Measurements from ENCODE around the gene D2HGDH. TPM values are rescaled to one million over a fixed set of nuclear protein-coding genes. Genes with fewer than 3 reads are reported as not detected.
"Not testable (repeated sequence)": the region's sequence is repeated elsewhere in the genome, so short reads cannot be mapped to it uniquely, and the experiment has no call there.

The D2HGDH gene
- polyA plus RNA-seq, 5 donors = 24.8 to 43.9 (median 42.5) TPM

DNA sequence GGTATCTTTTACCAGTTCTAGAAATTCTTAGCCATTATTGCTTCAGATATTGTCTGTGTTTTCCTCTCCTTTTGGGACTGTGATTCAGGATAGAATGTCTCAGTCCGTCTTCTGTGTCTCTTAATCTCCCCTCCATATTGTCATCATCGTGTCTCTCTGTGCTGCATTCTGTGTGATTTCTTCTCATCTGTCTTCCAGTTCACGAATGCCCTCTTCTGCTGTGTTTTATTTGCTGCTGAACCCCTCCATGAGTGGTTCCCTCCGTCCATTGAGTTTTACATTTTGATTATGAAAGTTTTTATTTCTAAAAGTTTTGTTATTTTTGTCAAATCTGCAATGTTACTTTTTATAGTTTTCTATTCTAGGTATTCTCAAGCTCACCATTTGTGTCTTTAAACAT lies 11.7 kb downstream of the D2HGDH start:
- DNase-seq = no peak

DNA sequence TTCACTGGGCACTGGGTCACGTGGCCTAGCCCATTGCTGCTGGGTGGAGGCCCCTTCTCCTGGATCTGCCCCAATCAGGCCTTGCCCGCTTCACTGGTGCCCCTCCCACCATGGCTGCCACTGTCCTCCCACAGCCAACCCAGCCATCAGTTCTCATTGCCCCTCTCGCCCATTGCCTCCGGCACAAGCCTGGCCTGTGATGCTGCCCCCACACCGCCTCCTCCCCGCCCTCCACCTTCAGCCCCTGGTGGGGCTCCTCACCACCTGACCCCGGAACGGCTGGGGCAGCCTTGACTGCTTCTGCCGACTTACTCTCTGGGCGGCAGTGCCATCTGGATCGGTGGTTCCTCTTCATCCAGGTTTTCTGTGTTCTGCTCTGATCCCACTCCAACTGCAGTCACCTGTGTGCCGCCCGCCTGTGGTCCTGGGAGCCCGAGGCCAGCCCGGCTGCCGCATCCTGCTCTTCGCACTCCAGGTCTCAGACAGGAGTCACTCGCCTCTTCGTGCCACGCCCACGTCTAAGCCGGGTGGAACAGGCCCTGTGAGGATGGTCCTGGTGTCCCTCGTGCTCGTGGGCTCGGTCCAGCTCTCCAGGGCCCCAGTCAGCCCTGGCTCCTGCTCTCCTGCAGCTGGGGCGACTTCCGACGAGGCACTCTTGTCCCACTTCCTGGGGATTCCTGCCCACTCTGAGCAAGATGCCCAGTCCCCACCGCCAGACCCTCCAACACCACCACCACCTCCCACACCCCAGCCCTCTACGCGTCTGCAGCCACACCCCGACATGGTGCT lies 14.2 kb downstream of the D2HGDH start:
- no peak for DNase-seq

DNA sequence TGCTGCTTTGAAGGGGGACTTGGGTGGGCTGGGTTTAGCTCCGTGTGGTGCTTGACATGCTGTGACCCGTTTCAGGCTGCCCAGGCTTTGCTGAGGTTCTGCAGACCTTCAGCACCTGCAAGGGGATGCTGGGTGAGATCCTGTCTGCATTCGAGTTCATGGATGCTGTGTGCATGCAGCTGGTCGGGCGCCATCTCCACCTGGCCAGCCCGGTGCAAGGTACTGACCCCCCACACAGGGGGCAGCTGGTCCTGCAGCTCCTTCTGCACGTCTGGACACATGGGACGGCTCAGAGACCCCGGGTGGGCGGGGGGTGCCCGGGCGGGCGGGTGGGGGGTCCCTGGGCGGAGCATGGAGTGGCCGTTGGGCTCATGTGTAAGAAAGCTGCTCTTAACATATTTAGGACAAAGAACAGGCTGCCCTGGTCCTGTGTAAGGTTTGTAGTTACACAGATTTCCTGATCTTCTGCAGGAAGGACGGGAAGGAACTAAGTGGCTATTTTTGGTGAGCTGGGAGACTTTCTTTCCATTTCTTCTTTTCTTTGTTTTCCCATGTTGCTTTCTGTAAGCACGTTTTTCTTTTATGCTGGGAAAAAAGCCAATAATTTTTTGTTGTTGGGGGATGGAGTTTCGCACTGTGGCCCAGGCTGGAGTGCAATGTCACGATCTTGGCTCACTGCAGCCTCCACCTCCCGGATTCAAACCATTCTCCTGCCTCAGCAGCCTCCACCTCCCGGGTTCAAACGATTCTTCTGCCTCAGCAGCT lies 15.8 kb downstream of the D2HGDH start:
- no peak for DNase-seq

DNA sequence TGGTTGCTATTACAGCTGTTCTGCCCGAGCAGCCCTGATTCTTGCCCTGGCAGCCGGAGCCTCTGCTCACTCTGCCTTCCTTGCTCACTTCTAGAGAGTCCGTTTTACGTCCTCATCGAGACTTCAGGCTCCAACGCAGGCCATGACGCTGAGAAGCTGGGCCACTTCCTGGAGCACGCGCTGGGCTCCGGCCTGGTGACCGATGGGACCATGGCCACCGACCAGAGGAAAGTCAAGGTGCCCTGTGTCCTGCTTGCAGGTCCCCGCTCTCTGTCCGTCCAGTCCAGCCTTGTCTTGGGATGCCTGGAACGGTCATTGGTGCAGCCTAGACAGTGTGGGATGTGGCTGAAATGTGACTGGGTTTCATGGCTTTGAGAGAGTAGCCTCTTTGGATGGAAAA lies 16.7 kb downstream of the D2HGDH start:
- no peak for DNase-seq

DNA sequence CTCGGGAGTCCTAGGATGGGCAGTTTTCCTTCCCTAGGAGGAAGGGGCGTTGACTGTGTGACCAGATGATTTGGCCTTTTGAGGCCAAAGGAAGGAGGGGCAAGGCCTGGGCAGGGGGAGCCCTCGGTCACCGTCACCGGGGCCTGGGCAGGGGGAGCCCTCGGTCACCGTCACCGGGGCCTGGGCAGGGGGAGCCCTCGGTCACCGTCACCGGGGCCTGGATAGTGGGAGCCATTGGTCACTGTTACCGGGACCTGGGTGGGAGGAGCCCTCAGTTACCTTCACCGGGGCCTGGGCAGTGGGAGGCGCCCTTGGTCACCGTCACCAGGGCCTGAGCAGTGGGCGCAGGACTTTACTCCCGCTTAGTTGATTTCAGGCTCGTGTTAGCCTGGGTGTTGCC lies 17.3 kb downstream of the D2HGDH start:
- no peak for DNase-seq

DNA sequence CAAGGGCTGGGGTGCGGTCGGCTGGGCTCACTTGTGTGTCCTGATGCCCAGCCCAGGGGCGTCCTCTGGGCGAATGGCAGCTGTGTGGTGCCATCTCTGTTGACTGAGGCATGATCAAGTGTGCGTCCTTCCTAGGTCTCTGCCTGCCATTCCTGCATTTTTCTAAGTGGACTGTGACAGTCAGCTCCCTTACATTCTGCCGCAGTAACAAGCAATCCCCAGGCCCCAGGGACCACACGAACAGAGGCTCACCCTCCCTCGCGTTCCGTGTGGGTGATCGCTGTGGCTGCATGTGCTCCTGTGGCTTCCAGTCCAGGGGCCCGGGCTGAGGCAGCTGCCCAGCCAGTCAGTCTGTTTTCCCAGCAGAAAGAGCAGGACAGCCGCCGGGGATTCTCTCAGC lies 17.8 kb downstream of the D2HGDH start:
- no peak for DNase-seq

DNA sequence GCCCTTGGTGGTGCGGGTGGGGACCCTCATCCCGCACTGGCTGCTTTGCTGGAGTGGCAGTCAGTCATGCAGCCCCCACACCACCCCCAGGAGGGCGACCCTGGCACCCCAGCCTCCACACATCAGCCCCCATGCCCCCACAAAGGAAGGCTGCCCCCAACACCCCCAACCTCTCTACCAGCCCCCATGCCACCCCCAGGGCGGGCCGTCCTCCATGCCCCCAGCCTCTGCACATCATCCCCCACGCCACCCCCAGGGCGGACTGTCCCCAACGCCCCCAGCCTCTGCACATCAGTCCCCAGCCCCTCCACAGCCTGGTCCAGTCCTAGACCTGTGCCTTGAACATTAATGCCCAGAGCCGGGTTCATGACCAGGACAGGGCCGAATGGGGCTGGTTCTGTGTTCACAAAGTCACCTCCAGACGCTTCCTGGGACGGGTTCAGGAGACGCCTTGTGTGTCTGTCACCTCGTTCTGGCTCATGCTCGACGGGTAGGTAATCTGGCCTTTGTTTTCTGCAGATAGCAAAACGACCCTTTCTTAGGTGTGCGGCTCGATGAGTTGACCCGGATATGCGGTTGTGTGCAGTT lies 18.4 kb downstream of the D2HGDH start:
- no peak for DNase-seq

DNA sequence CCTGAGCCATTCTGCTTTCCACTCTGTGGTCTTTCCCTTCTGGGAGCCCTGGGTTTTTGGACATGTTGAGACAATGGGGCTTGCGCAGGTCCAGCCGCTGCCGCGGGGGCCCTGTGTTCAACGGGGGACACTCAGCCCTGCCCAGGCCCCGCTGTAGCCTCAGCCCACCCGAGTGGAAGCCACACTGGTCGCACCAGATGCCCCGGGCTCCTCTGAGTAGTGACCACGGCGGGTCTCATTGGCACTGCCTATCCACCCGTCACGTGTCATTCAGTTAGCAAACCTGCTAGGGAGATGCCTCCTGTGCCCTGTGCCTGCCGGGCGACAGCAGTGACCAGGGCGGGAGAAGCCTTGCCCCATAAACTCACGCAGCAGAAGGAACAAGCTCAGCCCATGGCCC lies 19.1 kb downstream of the D2HGDH start:
- DNase-seq = no peak

DNA sequence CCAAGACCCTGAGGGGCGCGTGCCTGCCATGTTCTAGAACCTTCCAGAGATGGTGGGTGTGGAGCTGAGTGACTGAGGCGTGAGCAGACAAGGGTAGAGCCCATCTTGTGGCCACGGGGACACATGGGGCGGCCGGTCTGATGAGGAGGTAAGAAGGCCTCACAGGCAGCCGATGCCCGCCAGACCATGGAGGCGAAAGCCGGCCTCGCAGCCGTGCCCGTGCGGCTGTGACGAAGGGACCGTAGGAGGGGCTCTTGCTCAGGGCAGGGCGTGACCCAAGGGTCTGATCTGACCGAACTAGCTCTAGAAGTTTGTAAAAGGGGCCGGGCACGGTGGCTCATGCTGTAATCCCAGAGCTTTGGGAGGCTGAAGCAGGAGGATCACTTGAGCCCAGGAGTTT lies 19.6 kb downstream of the D2HGDH start:
- no peak for DNase-seq

DNA sequence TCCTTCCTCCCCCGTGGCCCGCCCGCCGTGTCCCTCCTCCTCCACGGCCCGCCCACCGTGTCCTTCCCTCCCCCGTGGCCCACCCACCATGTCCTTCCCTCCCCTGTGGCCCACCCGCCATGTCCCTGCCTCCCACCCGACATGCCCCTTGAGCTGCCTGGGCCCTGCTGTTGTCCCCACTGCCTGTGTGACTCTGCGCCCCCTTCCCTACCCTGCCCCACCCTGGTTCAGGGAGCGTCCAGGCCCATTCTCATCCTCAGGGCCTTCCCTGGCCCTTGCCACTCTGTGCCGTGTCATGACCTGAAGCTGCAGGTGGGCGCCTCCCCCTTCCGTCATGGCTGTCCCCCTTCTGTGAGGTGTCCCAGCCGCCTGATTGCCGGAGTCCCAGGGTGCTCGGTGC lies 20.7 kb downstream of the D2HGDH start:
- no peak for DNase-seq

DNA sequence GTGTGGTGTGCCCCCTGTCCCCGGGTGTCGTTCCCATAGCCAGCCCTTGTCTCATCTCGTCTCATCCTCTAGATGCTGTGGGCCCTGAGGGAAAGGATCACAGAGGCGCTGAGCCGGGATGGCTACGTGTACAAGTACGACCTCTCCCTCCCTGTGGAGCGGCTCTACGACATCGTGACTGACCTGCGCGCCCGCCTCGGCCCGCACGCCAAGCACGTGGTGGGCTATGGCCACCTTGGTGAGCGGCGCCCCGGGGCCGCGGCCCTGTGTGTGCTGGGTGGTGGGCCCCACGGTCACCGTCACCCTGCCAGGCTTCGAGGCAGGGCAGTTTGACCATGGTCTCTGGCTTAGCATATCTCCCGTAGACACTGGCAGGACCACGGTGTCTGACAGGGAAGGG lies 21.3 kb downstream of the D2HGDH start:
- no peak for DNase-seq

DNA sequence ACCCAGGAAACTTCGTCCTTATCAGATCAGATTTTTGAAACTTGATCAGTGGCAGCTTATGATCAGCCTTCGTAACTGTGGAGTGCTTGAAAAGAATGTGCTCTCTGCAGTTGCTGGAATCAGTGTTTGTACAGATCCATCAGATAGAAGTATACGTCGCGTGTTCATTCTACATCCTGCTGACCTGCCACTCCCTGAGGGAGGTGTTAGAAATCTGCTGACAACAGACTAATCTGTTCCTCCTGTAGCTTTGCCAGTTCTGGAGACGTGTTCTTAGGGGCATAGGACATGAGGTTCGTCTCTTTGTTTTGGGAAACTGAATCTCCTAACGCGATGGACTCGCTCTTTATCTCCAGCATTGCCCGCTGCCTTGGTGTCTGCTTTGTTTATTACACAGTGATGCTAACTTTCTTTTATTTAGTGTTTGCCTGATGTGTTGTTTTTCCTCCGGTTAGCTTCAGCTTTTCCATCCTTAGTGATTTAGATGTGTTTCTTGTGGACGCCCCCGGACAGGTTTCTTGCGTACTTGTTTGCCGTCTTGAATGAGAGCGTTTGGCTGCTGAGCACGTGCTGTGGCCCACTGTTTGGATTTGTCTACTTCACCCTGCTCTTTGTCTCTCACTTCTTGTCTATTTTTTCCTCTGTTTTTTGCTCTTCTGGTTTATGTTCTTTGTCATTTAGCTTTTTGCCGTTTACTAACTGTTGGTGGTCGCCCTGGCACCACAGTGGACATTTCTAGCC lies 24.8 kb downstream of the D2HGDH start:
- no peak for DNase-seq

DNA sequence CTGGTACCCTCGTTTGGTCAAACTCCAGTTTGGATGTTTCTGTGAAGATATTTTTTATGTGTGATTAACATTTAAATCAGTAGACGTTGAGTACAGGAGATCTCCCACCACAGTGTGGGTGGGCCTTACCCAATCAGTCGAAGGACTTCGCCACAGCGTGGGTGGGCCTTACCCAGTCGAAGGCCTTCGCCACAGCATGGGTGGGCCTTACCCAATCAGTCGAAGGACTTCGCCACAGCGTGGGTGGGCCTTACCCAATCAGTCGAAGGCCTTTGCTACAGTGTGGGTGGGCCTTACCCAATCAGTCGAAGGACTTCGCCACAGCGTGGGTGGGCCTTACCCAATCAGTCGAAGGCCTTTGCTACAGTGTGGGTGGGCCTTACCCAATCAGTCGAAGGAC lies 25.5 kb downstream of the D2HGDH start:
- DNase-seq = not testable (repeated sequence)

DNA sequence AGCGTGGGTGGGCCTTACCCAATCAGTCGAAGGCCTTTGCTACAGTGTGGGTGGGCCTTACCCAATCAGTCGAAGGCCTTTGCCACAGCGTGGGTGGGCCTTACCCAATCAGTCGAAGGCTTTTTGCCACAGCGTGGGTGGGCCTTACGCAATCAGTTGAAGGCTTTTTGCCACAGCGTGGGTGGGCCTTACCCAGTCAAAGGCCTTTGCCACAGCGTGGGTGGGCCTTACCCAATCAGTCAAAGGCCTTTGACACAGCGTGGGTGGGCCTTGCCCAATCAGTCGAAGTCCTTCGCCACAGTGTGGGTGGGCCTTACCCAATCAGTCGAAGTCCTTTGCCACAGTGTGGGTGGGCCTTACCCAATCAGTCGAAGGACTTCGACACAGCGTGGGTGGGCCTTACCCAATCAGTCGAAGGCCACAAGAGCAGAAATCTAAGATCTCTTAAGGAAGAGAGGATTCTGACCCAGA lies 25.9 kb downstream of the D2HGDH start:
- DNase-seq = no peak

DNA sequence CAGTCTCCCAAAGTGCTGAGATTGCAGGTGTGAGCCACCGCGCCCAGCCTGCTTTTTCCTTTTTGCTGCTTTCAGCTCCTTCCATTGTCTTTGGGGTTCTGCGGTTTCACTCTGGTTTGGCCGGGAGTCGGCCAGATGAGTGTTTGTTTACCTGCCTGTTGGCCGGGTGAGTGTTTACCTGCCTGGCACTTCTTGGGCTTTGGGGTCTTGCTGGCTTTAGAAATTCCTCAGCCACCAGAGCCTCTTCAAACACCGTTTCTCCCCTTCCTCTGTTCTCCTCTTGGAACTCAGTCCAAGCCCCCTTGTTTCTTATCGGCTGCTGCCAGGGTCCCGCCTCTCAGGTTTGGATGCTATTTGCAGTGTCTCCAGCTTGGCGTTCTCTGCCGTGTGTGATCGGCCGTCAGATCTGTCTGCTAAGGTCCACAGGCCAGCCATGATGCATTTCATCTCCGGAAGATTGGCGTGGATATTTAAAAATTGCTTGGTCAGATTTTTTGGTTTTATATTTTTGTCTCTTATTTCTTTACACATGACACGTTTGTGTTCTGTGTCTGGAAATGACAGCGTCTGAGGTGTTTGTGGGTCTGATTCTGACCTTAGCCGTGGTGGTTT lies 28.0 kb downstream of the D2HGDH start:
- no peak for DNase-seq

DNA sequence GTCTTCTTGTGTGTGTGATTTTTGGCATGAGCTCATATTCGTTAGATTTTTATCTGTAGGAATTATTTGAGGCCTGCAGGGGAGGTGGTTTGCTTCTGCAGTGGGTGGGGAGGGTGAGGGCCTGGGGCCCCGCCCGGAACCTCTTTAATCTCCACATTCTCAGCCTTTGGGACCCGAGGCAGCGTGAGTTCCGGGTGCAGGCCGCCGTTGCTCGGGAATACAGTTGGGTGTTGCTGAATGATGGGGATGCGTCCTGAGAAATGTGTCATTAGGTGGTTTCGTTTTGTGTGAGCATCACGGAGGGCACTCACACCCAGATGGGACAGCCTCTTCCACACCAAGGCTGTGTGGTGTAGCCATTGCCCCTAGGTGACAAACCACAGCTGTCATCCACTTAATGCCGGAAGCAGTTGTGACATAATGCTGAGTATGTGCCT lies 28.5 kb downstream of the D2HGDH start:
- no peak for DNase-seq

DNA sequence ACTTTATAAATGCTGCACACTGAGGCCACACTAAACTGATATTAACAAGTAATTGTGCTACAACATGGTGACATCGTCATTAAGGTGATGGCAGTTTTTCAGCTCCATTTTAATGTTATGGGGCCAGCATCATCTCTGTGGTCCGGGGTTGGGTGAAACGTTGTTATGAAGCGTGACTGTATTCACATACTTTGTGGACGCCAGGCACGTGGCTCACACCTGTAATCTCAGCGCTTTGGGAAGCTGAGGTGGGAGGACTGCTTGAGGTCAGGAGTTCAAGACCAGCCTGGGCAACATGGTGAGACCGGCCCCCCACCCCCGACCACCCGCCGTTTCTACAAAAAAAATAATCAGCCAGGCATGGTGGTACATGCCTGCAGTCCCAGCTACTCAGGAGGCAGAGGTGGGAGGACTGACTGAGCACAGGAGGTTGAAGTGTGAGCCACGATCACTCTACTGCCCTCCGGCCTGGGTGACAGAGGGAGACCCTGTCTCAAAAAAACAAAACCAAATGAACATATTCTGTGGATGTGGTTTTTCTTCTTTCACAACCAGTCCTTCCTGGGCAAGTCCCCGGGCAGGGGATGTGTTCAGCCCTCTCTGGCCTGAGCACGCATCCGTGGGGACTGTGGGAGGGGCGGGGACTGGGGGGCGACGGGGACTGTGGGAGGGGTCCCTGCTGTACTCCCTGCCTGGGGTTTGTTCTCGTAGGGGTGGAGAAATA lies 29.3 kb downstream of the D2HGDH start:
- DNase-seq = no peak

DNA sequence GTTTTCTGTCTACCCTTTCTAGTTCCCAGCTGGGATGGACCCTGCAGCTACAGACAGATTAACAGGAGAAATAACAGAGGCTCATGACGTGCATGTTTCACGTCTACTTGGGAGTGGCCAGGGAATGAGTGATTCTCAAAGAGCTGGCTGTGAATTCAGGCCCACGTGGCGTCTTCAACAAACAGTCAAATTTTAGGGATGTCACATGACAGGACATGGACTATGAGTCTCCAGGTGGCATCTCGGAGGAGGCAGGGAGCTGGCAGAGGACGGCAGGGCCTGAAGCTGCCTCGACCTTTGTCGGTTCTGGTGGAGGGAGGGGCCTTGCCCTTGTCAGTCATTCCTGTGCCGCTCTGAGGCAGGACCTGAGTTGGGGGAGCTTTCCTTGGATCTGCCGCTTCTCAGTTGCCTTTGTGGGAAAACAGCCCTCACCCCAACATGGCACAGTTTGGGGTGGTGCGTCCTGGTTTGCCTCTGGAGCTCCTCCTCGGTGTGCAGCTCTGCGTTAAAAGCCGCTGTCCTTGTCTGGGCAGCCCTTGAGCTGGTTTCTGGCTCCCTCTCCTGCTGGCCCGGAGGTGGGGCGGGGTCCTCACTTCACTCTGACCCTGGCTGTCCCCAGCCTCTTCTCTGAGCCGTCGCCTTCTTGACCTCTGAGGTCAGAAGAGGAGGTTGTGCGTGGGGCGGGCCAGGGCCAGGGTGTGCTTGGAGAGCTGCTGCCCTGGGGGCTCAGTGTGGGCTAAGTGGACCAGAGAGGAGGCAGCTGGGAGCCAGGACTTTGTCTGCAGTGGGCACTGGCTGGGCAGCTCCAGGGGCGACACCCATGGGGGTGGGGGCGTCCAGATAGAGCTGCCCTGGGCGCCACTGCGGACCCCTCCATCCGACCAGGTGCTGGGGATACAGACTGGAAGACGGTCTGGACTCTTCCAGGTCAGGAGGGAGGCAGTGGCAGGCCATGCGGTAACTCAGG lies 30.1 kb downstream of the D2HGDH start:
- DNase-seq = no peak

DNA sequence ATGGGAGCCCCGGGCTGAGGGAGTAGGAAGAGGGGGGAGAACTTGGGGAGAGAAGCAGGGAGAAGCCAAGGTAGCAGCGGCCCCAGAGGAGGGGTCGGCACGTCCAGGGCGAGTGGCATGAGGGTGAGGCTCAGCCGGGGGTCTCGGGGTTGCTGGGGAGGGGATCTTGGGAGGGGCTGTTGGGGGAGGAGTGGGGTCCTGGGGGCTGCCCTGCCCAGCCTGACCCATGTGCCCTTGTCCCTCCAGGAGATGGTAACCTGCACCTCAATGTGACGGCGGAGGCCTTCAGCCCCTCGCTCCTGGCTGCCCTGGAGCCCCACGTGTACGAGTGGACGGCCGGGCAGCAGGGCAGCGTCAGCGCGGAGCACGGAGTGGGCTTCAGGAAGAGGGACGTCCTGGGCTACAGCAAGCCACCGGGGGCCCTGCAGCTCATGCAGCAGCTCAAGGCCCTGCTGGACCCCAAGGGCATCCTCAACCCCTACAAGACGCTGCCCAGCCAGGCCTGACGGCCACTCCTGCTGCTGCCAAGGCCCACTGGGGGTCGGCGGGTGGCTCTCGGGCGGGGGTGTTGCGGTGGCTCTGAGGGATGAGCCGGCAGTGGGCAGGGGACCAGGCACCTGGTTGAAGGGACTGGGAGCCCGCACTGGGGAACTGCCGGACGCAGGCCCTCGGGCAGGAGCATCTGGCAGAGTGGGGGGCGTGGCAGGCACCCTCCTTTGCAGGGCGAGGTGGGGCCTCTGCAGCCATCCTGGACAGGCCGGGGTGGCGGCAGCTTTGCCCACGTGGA lies 33.2 kb downstream of the D2HGDH start:
- DNase-seq = no peak
